ENCODE results near the gene ARHGAP44. TPM values are rescaled to one million over a fixed set of nuclear protein-coding genes. Genes with fewer than 3 reads are reported as not detected.
A peak's percentile ranks its signal among the peaks of the same experiment; 100 is the strongest.

Gene ARHGAP44
- total RNA-seq, 4 donors from 2014 or later = 1.4 to 6.2 (median 2.1) TPM

GRCh38 chr17:13001991-13002615 is 212.8 kb downstream of the ARHGAP44 start:
- Histone ChIP-seq H3K27ac (peak overlapping the region in 1 of 4 donors; percentile 57), H3K27me3 (no peaks in the 10 kb centered on the region), H3K9me3 (no peaks in the 10 kb centered on the region), H3K4me3 (no peak overlapping the region), H3K4me1 (peaks cover 0 to 6% of the 10 kb centered on the region in 2 donors), H3K36me3 (peaks cover 10 to 95% of the 10 kb centered on the region in 2 donors)
- TF ChIP-seq POLR2A (IDR thresholded peaks at IDR 0.05) = no peak
- no peak for TF ChIP-seq CTCF (IDR thresholded peaks at IDR 0.05 in 4 of 5, conservative IDR thresholded peaks at IDR 0.05 in 1 of 5)
- in situ Hi-C loops (cut with MboI; ENCODE audit: low sequenced_read_pairs in 4 of 4) (loop anchor here in 3 of 4 donors (10.0 to 25.0 kb wide), 3 partner anchors 465 to 990 kb away; partner anchors contain the start of gene MAP2K4 (in 1 of the 3)), intact Hi-C loops (cut with DNase I; ENCODE audit: low total_unique reads) (loop anchor here (5.0 kb wide), 2 partner anchors 75 to 450 kb away; no protein-coding TSS in a partner anchor)
- no peak for DNase-seq
- ATAC-seq = peak in 1 of 2 donors; percentile 59

GRCh38 chr17:13002761-13003453 is 213.6 kb downstream of the ARHGAP44 start:
- TF ChIP-seq CTCF (IDR thresholded peaks at IDR 0.05 in 4 of 5, conservative IDR thresholded peaks at IDR 0.05 in 1 of 5) = peak; percentile 53 to 87 (median 70)
- TF ChIP-seq POLR2A (IDR thresholded peaks at IDR 0.05) = no peak
- H3K27me3 ChIP-seq = no peaks in the 10 kb centered on the region
- no peaks in the 10 kb centered on the region for H3K9me3 ChIP-seq
- intact Hi-C loops (cut with DNase I; ENCODE audit: low total_unique reads) = loop anchor here (5.0 kb wide), 2 partner anchors 76 to 451 kb away; no protein-coding TSS in a partner anchor
- H3K27ac ChIP-seq = peak overlapping the region in 1 of 4 donors; percentile 57
- peak; percentile 70 to 84 for ATAC-seq
- peaks cover 0 to 6% of the 10 kb centered on the region in 2 donors for H3K4me1 ChIP-seq
- DNase-seq = peak in 1 of 2 donors; percentile 61
- H3K36me3 ChIP-seq = peaks cover 10 to 93% of the 10 kb centered on the region in 2 donors
- H3K4me3 ChIP-seq = no peak overlapping the region
- in situ Hi-C loops (cut with MboI; ENCODE audit: low sequenced_read_pairs in 4 of 4) = loop anchor here in 3 of 4 donors (10.0 to 25.0 kb wide), 3 partner anchors 466 to 991 kb away; partner anchors contain the start of gene MAP2K4 (in 1 of the 3)

GRCh38 chr17:13003454-13003851 is 214.2 kb downstream of the ARHGAP44 start:
- no peak overlapping the region for H3K4me3 ChIP-seq
- intact Hi-C loops (cut with DNase I; ENCODE audit: low total_unique reads) = loop anchor here (5.0 kb wide), 2 partner anchors 76 to 451 kb away; no protein-coding TSS in a partner anchor
- in situ Hi-C loops (cut with MboI; ENCODE audit: low sequenced_read_pairs in 4 of 4) = loop anchor here in 3 of 4 donors (10.0 to 25.0 kb wide), 3 partner anchors 466 to 991 kb away; partner anchors contain the start of gene MAP2K4 (in 1 of the 3)
- peaks cover 7 to 93% of the 10 kb centered on the region in 2 donors for H3K36me3 ChIP-seq
- peak overlapping the region in 1 of 4 donors; percentile 57 for H3K27ac ChIP-seq
- H3K4me1 ChIP-seq = peaks cover 0 to 6% of the 10 kb centered on the region in 2 donors
- no peaks in the 10 kb centered on the region for H3K9me3 ChIP-seq
- no peak for ATAC-seq
- H3K27me3 ChIP-seq = no peaks in the 10 kb centered on the region
- DNase-seq = no peak
- peak in 2 of 5 experiments; percentile 18 to 32 for TF ChIP-seq CTCF (IDR thresholded peaks at IDR 0.05 in 4 of 5, conservative IDR thresholded peaks at IDR 0.05 in 1 of 5)
- TF ChIP-seq POLR2A (IDR thresholded peaks at IDR 0.05) = no peak

GRCh38 chr17:13003927-13004326 is 214.6 kb downstream of the ARHGAP44 start:
- H3K9me3 ChIP-seq = no peaks in the 10 kb centered on the region
- TF ChIP-seq POLR2A (IDR thresholded peaks at IDR 0.05) (no peak), CTCF (IDR thresholded peaks at IDR 0.05 in 4 of 5, conservative IDR thresholded peaks at IDR 0.05 in 1 of 5) (no peak)
- DNase-seq (no peak), ATAC-seq (peak; percentile 36 to 52)
- H3K36me3 ChIP-seq = peaks cover 3 to 93% of the 10 kb centered on the region in 2 donors
- H3K27ac ChIP-seq = peak overlapping the region in 1 of 4 donors; percentile 57
- H3K4me1 ChIP-seq = peaks cover 0 to 6% of the 10 kb centered on the region in 2 donors
- H3K27me3 ChIP-seq = no peaks in the 10 kb centered on the region
- in situ Hi-C loops (cut with MboI; ENCODE audit: low sequenced_read_pairs in 4 of 4) = loop anchor here in 3 of 4 donors (10.0 to 25.0 kb wide), 3 partner anchors 467 to 992 kb away; partner anchors contain the start of gene MAP2K4 (in 1 of the 3)
- H3K4me3 ChIP-seq = no peak overlapping the region
- intact Hi-C loops (cut with DNase I; ENCODE audit: low total_unique reads) = loop anchor here (5.0 kb wide), 2 partner anchors 77 to 452 kb away; no protein-coding TSS in a partner anchor

Data from gastrocnemius medialis (tissue), 4 donors.